GM18520 (cell line): ENCODE data around the gene OAS1.
A peak's percentile ranks its signal among the peaks of the same experiment; 100 is the strongest.
"Not testable (repeated sequence)": the region's sequence is repeated elsewhere in the genome, so short reads cannot be mapped to it uniquely, and the experiment has no call there.

Experiments
- ATAC-seq: cut with Tn5 transposase; IDR thresholded peaks from one replicate; pipeline ENCODE4 v1.9.1; 2021; ENCODE audit not compliant: unreplicated experiment

OAS1 gene

GRCh38 chr12:112936927-112937326 is 30.2 kb downstream of the OAS1 start:
- no peak for ATAC-seq

- peak; percentile 33 for ATAC-seq
Measured at GRCh38 chr12:112937741-112938719, 31.3 kb downstream of the OAS1 start, which contains the start of gene OAS3. TSS of gene OAS3 (plus strand) at chr12:112938474. CDS start at chr12:112938531, 57 bp downstream.

GRCh38 chr12:112938751-112939150 is 32.0 kb downstream of the OAS1 start:
- ATAC-seq: no peak

GRCh38 chr12:112939761-112940381 is 33.1 kb downstream of the OAS1 start:
- ATAC-seq: no peak

- ATAC-seq: no peak
Measured at GRCh38 chr12:112941528-112942335, 35.0 kb downstream of the OAS1 start.

- no peak for ATAC-seq
Measured at GRCh38 chr12:112942572-112942971, 35.8 kb downstream of the OAS1 start.

GRCh38 chr12:112944024-112944690 is 37.4 kb downstream of the OAS1 start:
- no peak for ATAC-seq

- no peak for ATAC-seq
Measured at GRCh38 chr12:112945515-112945914, 38.8 kb downstream of the OAS1 start.

- ATAC-seq: no peak
Measured at GRCh38 chr12:112946236-112947000, 39.7 kb downstream of the OAS1 start.

GRCh38 chr12:112947314-112947713 is 40.6 kb downstream of the OAS1 start:
- no peak for ATAC-seq

GRCh38 chr12:112947761-112948160 is 41.0 kb downstream of the OAS1 start:
- no peak for ATAC-seq

- ATAC-seq: no peak
Measured at GRCh38 chr12:112948806-112949205, 42.0 kb downstream of the OAS1 start.

GRCh38 chr12:112950701-112951100 is 43.9 kb downstream of the OAS1 start:
- no peak for ATAC-seq

GRCh38 chr12:112957125-112957524 is 50.4 kb downstream of the OAS1 start:
- ATAC-seq: not testable (repeated sequence)

GRCh38 chr12:112961074-112961473 is 54.3 kb downstream of the OAS1 start:
- ATAC-seq: no peak

- ATAC-seq: no peak
Measured at GRCh38 chr12:112961536-112961935, 54.8 kb downstream of the OAS1 start.

- no peak for ATAC-seq
Measured at GRCh38 chr12:112962561-112962960, 55.8 kb downstream of the OAS1 start.

GRCh38 chr12:112963227-112963861 is 56.6 kb downstream of the OAS1 start:
- no peak for ATAC-seq

- no peak for ATAC-seq
Measured at GRCh38 chr12:112964067-112964670, 57.4 kb downstream of the OAS1 start.
